ENCODE results near the gene BRCA1.
"Not testable (repeated sequence)": the region's sequence is repeated elsewhere in the genome, so short reads cannot be mapped to it uniquely, and the experiment has no call there.

BRCA1 gene

GRCh38 chr17:43125133-43125966, at the start of gene BRCA1:
Gene BRCA1 (minus strand): TSS chr17:43125364. CDS start chr17:43124096, 1,268 bp downstream.
- DNase-seq (ENCODE audit: low read depth in 2 of 2) = peak; percentile 87 to 90

GRCh38 chr17:43171586-43172487, 46.7 kb upstream of the BRCA1 start:
- peak in 1 of 2 donors; percentile 6 for DNase-seq (ENCODE audit: low read depth in 2 of 2)

- DNase-seq (ENCODE audit: low read depth in 2 of 2) = peak; percentile 86 to 92
Observed at GRCh38 chr17:43170766-43171585, 45.8 kb upstream of the BRCA1 start, which contains the start of gene NBR1. Gene NBR1 (plus strand): TSS chr17:43171214. CDS start chr17:43175800, 4,586 bp downstream.

GRCh38 chr17:43170140-43170765, 45.1 kb upstream of the BRCA1 start:
- DNase-seq (ENCODE audit: low read depth in 2 of 2) = peak; percentile 70 to 84

- DNase-seq (ENCODE audit: low read depth in 2 of 2) = peak; percentile 4 to 8
Observed at GRCh38 chr17:43169561-43170139, 44.5 kb upstream of the BRCA1 start.

GRCh38 chr17:43165971-43166370, 40.8 kb upstream of the BRCA1 start:
- DNase-seq (ENCODE audit: low read depth in 2 of 2) = not testable (repeated sequence)

GRCh38 chr17:43159957-43160356, 34.8 kb upstream of the BRCA1 start:
- not testable (repeated sequence) for DNase-seq (ENCODE audit: low read depth in 2 of 2)

GRCh38 chr17:43159232-43159631, 34.1 kb upstream of the BRCA1 start:
- not testable (repeated sequence) for DNase-seq (ENCODE audit: low read depth in 2 of 2)

GRCh38 chr17:43155666-43156065, 30.5 kb upstream of the BRCA1 start:
- DNase-seq (ENCODE audit: low read depth in 2 of 2) = no peak

- DNase-seq (ENCODE audit: low read depth in 2 of 2) = not testable (repeated sequence)
Observed at GRCh38 chr17:43153197-43153835, 28.2 kb upstream of the BRCA1 start.

- no peak for DNase-seq (ENCODE audit: low read depth in 2 of 2)
Observed at GRCh38 chr17:43151880-43152456, 26.8 kb upstream of the BRCA1 start.

GRCh38 chr17:43146649-43147048, 21.5 kb upstream of the BRCA1 start:
- no peak for DNase-seq (ENCODE audit: low read depth in 2 of 2)

GRCh38 chr17:43143201-43143600, 18.0 kb upstream of the BRCA1 start:
- no peak for DNase-seq (ENCODE audit: low read depth in 2 of 2)

- no peak for DNase-seq (ENCODE audit: low read depth in 2 of 2)
Observed at GRCh38 chr17:43142153-43142552, 17.0 kb upstream of the BRCA1 start.

- no peak for DNase-seq (ENCODE audit: low read depth in 2 of 2)
Observed at GRCh38 chr17:43140396-43141332, 15.5 kb upstream of the BRCA1 start.

GRCh38 chr17:43138531-43138930, 13.4 kb upstream of the BRCA1 start:
- not testable (repeated sequence) for DNase-seq (ENCODE audit: low read depth in 2 of 2)

GRCh38 chr17:43136574-43136973, 11.4 kb upstream of the BRCA1 start:
- not testable (repeated sequence) for DNase-seq (ENCODE audit: low read depth in 2 of 2)

GRCh38 chr17:43135454-43135819, 10.3 kb upstream of the BRCA1 start:
- no peak for DNase-seq (ENCODE audit: low read depth in 2 of 2)

Measured in stimulated activated CD4-positive, alpha-beta T cell treated with anti-CD3 and anti-CD28 coated beads, Interleukin-4, amount 100 ng/mL, for 48 hours (primary cell).